GM18517 (cell line): Measurements from ENCODE around the gene WDR6.

Experiments used
- ATAC-seq: cut with Tn5 transposase; IDR thresholded peaks from one replicate; pipeline ENCODE4 v1.9.1; 2021; ENCODE audit warnings: mild to moderate bottlenecking, moderate library complexity; ENCODE audit not compliant: unreplicated experiment

The WDR6 gene, protein sequence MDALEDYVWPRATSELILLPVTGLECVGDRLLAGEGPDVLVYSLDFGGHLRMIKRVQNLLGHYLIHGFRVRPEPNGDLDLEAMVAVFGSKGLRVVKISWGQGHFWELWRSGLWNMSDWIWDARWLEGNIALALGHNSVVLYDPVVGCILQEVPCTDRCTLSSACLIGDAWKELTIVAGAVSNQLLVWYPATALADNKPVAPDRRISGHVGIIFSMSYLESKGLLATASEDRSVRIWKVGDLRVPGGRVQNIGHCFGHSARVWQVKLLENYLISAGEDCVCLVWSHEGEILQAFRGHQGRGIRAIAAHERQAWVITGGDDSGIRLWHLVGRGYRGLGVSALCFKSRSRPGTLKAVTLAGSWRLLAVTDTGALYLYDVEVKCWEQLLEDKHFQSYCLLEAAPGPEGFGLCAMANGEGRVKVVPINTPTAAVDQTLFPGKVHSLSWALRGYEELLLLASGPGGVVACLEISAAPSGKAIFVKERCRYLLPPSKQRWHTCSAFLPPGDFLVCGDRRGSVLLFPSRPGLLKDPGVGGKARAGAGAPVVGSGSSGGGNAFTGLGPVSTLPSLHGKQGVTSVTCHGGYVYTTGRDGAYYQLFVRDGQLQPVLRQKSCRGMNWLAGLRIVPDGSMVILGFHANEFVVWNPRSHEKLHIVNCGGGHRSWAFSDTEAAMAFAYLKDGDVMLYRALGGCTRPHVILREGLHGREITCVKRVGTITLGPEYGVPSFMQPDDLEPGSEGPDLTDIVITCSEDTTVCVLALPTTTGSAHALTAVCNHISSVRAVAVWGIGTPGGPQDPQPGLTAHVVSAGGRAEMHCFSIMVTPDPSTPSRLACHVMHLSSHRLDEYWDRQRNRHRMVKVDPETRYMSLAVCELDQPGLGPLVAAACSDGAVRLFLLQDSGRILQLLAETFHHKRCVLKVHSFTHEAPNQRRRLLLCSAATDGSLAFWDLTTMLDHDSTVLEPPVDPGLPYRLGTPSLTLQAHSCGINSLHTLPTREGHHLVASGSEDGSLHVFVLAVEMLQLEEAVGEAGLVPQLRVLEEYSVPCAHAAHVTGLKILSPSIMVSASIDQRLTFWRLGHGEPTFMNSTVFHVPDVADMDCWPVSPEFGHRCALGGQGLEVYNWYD

DNA sequence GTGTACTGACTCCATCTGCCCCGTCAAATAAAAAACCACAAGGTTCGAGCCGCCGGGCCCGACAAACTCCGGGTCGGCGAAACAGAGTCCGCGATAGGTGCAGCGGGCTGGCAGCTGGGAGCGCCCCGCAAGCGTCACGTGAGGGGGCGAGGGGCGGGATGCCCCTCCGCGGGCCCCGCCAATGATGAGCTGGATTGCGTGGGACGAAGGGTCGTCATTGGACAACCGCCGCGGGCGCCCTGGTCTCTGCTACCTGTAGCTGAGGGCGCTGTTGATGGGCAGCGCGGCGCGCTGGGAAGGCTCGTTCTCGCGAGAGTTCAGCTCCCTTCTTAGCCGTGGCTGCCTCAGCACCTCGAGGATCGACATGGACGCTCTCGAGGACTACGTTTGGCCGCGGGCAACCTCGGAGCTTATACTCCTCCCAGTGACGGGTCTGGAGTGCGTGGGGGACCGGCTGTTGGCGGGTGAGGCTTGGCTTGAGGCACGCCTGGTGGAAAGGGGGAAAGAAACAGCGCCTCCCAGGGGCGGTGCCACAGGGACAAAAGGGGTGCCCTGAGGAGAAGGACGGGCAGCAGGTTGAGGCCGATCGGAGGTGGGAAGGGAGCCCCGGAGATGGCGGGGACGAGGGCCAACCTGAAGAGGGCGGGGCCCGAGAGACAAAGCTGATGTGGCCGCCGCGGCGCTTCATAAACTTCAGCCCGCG is at the start of gene WDR6:
TSS of gene WDR6 (plus strand) at position 324 of the 703 bp plus-strand sequence. CDS start at position 365, 41 bp downstream.
- ATAC-seq = peak; percentile 83

DNA sequence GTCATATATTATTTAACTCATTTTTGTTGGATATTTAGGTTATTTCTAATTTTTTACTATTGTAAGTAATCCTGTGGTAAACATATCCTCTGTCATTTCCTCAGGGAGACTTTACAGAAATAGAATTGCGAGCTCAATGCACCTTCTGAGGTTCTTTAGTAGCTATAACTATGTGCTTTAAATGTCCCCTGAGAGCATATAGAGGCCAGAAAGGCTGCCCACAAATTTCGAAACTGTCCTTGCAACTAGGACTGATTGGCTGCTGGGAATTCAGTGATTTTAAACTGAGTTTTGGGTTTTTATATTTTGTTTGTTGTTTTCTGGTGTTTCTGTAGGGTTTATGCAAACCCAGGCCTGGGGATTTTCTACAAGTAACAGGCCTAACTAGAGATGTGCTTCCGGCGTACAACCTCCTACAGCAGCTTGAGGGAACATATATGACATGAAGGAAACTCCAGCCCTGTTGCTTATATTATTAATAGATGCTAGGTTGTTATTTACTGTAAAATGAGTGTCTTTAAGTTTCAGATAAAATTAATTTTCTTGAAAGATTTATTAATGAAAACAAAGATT is 46.3 kb upstream of the WDR6 start:
- no peak for ATAC-seq

DNA sequence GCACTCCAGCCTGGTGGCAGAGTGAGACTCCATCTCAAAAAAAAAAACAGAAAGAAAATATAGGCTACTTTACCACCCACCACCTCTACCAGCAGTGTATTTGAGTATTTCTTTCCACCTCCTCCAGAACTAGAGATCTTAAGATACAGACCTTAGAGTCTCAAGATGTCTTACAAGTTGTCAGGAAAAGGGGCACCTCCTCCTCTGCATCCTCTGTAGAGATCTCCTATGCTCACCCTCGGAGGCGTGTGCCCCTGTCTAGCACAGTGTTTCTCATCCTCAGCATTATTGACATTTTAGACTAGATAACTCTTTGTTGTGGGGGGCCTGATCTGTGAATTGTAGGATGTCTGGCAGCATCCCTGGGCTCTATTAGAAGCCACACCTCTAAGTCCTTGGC is 44.9 kb upstream of the WDR6 start:
- no peak for ATAC-seq

DNA sequence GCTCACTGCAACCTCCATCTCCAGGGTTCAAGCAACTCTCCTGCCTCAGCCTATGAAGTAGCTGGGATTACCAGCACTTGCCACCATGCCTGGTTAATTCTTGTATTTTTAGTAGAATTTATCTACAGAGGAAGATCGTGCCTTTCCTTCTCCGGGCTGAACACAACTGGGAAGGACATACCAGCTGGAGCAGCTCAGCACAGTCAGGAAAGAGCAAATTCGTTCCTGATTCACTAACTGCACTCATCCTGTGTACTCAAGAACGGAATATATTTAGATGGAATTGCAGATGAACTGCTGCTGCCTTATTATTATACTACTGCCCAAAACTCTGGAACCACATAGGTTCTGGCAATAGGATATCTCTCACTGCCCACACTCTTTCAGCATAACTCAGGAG is 44.3 kb upstream of the WDR6 start:
- ATAC-seq = no peak

DNA sequence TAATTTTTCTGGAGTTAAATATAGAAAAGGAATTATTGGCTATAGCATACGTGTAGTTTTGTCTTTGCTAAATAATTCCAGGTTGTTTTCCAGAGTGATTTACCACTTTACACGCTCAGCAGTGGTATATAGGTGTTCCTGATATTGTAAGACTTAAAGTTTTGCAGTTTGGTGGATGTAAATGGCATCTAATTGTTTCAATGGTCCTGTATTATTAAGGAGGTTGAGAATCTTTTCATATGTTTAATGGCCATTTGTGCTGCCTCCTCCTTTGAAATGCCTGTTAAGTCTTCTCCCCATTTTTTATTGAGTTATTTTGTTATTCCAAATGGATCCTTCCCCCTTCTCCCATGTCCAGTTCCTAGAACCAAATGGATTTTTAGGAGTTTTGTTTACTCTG is 43.6 kb upstream of the WDR6 start:
- ATAC-seq = no peak

DNA sequence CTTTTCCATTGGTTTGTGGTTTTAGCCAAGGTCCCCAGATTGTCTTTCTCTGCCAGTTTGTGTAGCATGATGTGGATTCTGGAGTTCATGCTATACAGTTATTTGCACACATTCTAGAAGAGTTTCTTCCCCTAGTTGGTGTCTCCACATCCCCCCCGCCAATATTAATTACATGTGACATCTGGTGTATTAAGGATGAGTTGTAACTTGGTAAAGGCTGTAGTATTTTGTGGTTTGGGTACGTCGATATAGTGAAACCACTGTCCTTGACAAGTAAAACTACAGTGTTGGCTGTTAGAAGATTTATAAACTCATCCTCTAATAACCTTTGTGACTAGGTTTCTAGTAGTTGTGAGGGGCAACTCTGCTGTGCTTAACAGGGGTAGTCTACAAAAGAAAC is 40.8 kb upstream of the WDR6 start:
- no peak for ATAC-seq

DNA sequence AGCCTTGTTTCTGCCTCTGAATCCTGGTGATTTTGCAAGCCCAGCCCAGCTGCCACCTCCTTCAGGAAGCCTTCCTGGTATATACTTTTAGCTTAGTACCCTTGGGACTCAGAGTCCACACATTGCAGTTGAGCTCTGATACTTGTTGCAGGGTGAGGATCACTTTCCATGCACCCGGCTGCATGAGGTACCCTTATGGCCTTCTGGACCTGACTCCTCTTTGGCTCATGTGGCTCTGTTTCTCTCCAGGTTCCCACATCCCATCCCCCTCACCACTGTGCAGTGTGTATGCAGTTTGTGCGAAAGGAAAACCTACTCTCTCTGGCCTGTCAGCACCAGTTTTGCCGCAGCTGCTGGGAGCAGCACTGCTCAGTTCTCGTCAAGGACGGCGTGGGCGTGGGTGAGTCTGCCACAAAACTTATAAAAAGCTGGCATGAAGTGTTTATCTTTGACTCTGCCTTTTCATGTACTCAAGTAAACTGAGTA is 40.3 kb upstream of the WDR6 start:
- ATAC-seq = no peak

DNA sequence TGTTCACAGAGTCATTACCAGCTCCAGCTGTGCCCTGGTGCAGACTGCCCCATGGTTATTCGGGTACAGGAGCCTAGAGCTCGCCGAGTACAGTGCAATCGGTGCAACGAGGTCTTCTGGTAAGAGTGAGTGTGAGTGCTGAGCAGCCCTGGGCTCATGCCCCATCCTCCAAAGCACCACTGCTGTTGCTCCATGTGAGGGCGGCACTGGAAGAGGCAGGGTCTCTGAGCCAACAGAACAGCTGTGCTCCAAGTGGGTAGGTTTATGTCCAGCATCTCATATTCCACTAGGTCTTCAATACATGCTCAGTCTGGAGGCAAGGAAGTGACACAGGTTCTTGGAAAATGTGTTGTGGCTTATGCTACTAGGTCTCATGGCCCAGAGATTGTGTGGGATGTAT is 36.6 kb upstream of the WDR6 start:
- ATAC-seq = no peak

DNA sequence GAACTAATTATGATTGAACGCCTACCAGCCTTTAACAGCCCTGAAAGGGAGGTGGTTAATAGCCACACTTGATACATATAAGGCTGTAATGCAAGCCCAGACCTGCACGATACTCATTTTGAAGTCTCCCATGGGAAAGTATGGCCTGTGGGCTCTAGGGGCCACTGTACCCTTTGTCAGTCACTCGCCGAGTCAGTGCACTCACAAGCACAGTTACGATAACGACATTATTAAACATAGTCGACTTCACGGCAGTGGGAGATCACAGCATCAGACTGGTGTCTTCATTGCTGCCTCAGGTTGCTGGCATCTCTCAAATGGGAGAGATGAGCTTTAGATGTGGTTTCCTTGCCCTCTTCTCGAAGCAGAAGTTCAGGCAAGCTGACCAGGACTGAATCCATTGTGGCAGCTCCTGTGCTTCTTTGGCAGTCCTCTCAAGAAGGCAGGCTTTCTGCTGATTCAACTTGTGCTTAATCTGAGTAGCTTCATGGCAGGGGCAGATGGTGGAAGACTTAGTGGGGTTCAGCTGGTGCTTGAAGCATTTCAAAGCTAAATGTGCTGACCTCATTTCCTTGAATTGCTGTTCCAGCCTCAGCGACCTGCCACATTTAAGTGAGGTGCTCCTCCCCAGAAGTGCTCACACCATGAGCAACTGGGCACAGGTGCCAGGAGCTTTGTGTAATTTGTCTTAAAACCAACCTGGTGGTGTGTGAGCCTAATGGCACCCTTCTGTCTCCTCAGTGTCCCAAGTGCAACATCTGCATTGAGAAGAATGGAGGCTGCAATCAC is 32.9 kb upstream of the WDR6 start:
- no peak for ATAC-seq

DNA sequence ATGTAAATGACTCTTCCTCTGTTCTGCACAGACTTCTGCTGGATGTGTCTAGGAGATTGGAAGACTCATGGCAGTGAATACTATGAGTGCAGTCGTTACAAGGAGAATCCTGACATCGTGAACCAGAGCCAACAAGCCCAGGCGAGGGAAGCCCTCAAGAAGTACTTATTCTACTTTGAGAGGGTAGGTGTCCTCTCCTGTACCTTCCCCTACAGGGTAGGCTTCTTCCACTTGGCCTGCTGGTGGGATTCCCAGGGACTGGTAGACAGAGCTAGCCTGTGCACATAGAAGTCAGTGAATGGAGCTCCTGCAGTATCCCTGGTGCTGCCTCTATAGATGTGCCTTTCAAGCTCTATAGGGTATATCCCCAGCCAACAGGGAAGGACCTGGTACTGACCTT is 27.7 kb upstream of the WDR6 start:
- no peak for ATAC-seq

DNA sequence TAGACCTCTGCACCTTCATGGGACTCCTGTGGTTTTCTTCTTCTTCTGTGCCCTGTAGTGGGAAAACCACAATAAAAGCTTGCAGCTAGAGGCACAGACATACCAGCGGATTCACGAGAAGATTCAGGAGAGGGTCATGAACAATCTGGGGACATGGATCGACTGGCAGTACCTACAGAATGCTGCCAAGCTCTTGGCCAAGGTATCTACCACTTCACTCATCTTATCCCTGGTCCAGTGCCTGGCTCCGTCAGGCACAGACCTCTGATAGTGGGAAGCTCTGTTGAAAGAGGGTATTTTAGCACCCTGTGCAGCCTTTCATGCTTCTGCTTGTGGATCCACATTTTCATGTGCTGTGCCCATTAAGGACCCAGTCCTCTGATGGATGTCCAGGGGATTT is 26.9 kb upstream of the WDR6 start:
- ATAC-seq = no peak

DNA sequence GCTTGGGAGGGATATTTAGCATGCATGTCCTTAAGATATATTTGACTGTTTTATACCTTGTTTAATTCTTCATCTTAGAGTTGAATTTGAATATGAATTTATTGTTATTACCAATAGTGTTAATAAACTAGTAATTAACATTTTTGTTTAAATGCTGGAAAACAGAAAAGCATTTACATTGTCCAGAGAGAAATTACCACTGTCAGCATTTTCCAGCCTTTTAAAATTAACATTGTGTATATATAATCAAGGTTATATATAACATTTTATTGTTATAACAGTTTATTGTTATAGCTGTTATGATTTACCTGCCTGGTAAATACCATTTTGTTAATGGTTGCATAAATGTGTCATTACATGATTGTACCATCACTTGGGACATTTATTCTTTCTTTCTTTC is 25.2 kb upstream of the WDR6 start:
- ATAC-seq = no peak

DNA sequence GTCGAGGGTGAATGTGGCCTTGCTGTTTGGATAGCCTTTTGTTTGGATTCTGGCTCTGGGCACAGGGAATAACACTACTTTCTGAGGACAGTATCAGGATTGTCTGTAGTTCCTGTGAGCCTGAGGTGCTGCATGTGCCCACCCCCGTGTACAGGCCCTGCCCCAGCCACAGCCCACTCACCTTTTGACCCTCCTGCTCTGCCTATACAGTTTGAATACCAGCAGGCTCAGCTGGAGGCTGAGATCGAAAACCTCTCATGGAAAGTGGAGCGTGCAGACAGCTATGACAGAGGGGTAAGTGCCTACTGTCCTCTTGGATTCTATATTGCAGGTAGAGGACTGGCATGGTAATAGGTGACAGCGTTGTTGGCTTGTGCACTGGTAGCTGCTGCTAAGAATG is 24.5 kb upstream of the WDR6 start:
- ATAC-seq = no peak

DNA sequence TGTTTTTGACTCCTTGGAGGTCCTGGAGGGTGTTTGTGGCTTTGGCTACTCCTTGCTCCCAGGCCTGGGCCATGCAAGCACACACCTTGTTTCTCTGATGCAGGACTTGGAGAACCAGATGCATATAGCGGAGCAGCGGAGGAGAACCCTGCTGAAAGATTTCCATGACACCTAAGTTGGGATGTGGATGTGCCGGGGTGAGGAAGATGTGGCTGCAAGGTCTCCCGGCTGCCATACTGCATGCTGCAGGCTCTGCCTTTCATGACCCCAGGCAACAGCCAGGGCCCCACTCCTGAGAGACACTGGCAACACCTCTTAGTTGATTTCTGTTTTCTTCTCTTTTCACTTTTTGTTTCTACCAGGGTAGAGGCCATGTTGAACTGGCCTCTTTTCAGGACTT is 24.1 kb upstream of the WDR6 start:
- no peak for ATAC-seq

DNA sequence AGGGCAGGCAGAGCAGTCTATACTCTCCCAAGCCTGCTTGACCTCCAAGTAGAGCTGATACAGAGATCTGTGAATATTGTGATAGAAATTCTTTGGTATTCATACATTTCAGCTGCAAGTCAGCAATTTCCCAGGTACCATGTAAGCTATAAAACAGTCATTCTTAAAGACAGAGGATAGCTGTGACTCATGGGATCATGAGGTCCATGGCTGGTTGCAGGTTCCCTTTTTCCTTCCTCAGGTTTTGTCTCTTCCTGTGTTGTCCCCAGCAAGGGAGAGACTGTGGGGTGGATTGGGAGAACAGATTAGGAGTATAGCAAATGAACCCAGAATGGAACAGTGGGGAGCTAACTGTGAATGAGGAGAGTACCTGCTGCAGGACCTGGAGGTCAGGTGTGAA is 22.5 kb upstream of the WDR6 start:
- no peak for ATAC-seq

DNA sequence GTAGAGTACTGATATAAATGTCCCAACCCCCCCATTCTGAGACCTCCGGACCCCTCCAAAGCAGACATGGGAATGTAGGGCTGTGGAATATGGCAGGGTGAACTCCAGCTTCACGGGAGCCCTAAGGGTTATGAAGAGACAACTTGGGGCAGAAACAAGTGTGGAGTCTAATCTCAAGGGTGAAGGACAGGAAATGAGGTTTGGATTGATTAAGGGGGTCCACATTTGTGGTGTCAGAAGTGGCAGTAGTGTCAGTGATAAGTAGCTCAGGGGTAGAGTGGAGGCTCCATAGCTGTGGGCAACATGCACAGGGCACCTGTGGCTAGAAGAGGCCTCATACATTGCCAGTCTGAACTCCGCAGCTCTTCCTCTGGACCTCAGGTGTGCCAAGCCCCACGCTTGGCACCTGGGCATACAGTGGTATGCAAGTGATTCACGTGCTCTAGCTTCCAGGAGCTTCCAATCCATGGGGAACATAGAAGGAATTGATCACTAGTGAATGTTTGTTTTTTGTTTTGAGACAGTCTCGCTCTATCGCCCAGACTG is 21.3 kb upstream of the WDR6 start:
- no peak for ATAC-seq

DNA sequence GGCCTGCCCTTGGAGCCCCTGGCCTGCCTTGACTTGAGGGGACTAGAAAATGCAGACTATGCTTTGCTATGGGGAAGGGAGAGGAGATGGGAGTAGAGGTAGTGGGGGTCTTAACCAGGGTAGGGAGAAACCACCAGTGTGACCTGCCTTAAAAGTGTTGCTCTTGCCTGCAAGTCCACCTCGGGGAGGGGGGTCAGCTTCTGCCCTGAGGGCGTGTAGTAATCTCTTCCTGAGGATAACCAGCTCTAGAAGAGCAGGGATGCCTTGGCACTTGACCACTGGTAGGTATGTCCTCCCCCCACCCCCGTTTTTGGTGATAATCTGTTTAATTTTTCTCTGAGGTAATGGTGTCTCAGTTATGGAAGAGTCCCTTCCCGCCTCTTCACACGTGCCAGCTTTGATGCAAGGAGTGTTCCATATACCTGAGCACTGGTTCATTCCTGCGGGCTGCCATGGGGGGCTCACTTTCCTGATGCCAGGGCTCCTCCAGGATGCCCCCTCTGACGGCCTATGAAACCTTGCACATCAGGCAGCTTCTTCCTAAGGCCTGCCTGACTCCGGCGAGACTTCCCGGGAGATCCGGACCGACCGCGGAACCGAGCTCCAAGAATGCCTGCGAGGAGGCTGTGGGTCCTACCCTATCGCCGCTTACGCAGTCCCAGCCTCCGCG is 17.9 kb upstream of the WDR6 start:
- no peak for ATAC-seq

DNA sequence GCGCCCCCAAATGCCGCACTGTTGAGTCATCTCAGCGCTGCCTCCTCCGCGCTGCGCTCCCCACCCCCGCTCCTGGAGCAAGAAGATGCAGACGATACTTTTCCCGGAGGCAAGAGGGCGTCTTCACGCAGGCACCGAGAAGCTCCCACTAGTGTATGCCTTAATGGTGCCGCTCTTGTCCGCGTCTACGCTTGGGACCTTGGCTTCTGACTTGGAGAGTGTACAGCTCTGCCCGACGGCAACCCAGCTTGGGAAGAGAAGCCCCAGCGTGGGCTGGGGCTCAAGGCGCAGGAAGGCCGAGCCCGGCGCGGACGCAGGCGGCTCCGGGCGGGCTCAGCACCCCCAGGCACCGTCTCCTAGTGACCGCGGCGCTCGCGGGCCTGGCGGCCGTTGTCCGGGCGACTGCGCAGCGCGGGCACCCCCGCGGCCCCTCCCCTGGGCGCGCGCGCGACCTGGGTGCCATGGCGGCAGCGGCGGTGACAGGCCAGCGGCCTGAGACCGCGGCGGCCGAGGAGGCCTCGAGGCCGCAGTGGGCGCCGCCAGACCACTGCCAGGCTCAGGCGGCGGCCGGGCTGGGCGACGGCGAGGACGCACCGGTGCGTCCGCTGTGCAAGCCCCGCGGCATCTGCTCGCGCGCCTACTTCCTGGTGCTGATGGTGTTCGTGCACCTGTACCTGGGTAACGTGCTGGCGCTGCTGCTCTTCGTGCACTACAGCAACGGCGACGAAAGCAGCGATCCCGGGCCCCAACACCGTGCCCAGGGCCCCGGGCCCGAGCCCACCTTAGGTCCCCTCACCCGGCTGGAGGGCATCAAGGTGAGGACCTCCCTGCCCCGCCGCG is 17.2 kb upstream of the WDR6 start, which contains the start of gene P4HTM:
TSS of gene P4HTM (plus strand) at position 446 of the 840 bp plus-strand sequence. CDS start at position 462, 16 bp downstream.
- peak; percentile 54 for ATAC-seq
